Suprapubic skin (tissue), 4 donors: ENCODE data around the gene MOV10. TPM values are rescaled to one million over a fixed set of nuclear protein-coding genes. Genes with fewer than 3 reads are reported as not detected.

ENCODE experiments used
- DNase-seq, 2 donors: peaks; one replicate each; pipeline ENCODE4 v3.0.0-alpha.2; 2019; ENCODE audit warnings: low spot score in 2 of 2
- H3K27ac ChIP-seq: fragments of 200-600 bp; sonication (generic); one replicate; pipeline ENCODE4 v1.5.1; 2019
- H3K27me3 ChIP-seq: fragments of 200-600 bp; sonication (generic); one replicate; pipeline ENCODE4 v1.5.1; 2019
- H3K36me3 ChIP-seq: fragments of 200-600 bp; sonication (generic); one replicate; pipeline ENCODE4 v1.5.1; 2019
- H3K4me1 ChIP-seq: fragments of 200-600 bp; sonication (generic); one replicate; pipeline ENCODE4 v1.5.1; 2019
- H3K4me3 ChIP-seq: fragments of 200-600 bp; sonication (generic); one replicate; pipeline ENCODE4 v1.5.1; 2019; ENCODE audit warnings: mild to moderate bottlenecking
- H3K9me3 ChIP-seq: fragments of 200-600 bp; sonication (generic); one replicate; pipeline ENCODE4 v1.5.1; 2019
- CTCF ChIP-seq, 2 donors: fragments of 200-600 bp in 1 of 2; fragments of 450-650 bp in 1 of 2; sonication (generic) in 1 of 2; IDR thresholded peaks; one replicate each; pipeline ENCODE4 v1.5.1; 2016 to 2019; ENCODE audit warnings: antibody characterized with exemption in 2 of 2, mild to moderate bottlenecking in 1 of 2, moderate library complexity in 1 of 2
- EP300 ChIP-seq: sonication (generic); formaldehyde crosslinking; IDR thresholded peaks from one replicate; pipeline ENCODE4 v1.6.1; 2017; ENCODE audit warnings: antibody characterized with exemption
- POLR2A ChIP-seq, 2 donors: fragments of 450-650 bp; IDR thresholded peaks; one replicate each; pipeline ENCODE4 v1.6.1; 2017; ENCODE audit warnings: antibody characterized with exemption in 2 of 2, mild to moderate bottlenecking in 2 of 2, moderate library complexity in 2 of 2
- POLR2AphosphoS5 ChIP-seq, 3 donors: sonication (generic); formaldehyde crosslinking; IDR thresholded peaks; one replicate each; pipeline ENCODE4 v1.6.1; 2017; ENCODE audit warnings: antibody characterized with exemption in 3 of 3
- WGBS: methylation state at CpG from one replicate; pipeline ENCODE4 v1.1.5; 2018; 5-methylcytosine and 5-hydroxymethylcytosine counted together
- total RNA-seq, 4 donors: library from RNA; depleted of rRNA; stranded (reverse); fragments of >200 nt; gene quantifications; one replicate each; pipeline ENCODE4 v1.1.0, GENCODE V29; 2016

The MOV10 gene, protein sequence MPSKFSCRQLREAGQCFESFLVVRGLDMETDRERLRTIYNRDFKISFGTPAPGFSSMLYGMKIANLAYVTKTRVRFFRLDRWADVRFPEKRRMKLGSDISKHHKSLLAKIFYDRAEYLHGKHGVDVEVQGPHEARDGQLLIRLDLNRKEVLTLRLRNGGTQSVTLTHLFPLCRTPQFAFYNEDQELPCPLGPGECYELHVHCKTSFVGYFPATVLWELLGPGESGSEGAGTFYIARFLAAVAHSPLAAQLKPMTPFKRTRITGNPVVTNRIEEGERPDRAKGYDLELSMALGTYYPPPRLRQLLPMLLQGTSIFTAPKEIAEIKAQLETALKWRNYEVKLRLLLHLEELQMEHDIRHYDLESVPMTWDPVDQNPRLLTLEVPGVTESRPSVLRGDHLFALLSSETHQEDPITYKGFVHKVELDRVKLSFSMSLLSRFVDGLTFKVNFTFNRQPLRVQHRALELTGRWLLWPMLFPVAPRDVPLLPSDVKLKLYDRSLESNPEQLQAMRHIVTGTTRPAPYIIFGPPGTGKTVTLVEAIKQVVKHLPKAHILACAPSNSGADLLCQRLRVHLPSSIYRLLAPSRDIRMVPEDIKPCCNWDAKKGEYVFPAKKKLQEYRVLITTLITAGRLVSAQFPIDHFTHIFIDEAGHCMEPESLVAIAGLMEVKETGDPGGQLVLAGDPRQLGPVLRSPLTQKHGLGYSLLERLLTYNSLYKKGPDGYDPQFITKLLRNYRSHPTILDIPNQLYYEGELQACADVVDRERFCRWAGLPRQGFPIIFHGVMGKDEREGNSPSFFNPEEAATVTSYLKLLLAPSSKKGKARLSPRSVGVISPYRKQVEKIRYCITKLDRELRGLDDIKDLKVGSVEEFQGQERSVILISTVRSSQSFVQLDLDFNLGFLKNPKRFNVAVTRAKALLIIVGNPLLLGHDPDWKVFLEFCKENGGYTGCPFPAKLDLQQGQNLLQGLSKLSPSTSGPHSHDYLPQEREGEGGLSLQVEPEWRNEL
- total RNA-seq = 100 to 1,000 TPM in 1 of 4 donors, 10 to 100 TPM in 3; 42.8 to 147 (median 70.1) TPM

DNA sequence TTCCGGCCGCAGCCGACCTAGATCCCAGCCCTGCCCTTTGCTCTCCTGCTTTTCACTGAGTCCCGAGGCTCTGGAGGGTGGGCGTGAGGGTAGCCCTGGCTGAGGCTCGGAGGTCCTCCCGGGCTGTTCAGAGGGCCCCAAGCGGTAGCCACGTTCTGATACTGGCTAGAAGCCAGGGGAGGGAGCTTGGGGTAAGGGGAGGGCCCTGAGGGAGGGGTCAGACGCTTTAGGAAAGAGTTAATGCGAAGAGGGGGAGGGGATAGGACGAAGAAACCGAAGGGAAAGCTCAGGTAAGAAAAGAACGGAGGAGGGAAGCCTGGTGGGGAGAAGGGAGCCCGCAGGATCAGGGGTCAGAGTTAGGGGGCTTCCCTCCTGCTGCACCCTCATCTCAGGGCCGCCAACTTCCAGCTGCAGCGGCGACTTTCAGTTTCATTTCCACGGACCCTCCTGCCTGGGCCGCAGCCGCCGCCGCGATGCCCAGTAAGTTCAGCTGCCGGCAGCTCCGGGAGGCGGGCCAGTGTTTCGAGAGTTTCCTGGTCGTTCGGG is at the start of gene MOV10:
Gene MOV10 (plus strand): TSS at position 220 of the 546 bp plus-strand sequence. CDS start 254 bp downstream, at position 474.
- TF ChIP-seq EP300 = no peak
- TF ChIP-seq POLR2AphosphoS5 (IDR thresholded peaks at IDR 0.05) = no peak
- no peak for TF ChIP-seq POLR2A (IDR thresholded peaks at IDR 0.05)
- TF ChIP-seq CTCF (IDR thresholded peaks at IDR 0.05) = no peak
- Histone ChIP-seq H3K27me3 (no peaks in the 10 kb centered on the region), H3K27ac (peak within 1 kb of the TSS; percentile 87), H3K4me1 (peaks cover 30% of the 10 kb centered on the region), H3K4me3 (peak within 1 kb of the TSS; percentile 93), H3K36me3 (peaks cover 23% of the 10 kb centered on the region), H3K9me3 (no peaks in the 10 kb centered on the region)
- under 1% methylated on average over 21 of the region's 30 CpGs for WGBS
- DNase-seq = peak; percentile 80 to 82

DNA sequence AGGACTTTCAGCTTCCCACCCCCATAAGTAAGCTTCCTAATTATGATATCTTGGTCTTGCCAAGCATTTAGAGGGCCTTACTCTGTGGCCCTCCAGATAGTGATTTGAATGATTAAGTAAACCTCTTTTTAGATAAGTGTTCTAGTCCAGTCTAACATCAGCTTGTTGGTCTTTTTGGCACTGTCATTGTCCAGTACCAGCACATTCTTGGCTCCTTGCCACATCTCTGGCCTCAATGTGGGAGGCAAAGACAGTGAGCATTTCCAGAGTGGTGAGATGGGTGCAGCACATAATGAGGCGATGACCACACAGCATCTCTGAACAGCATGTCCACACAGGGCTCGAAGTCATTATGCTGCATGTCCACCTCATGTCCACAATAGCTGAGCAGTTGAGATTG is 48.8 kb upstream of the MOV10 start:
- no peak overlapping the region for H3K4me3 ChIP-seq
- H3K27me3 ChIP-seq = no peaks in the 10 kb centered on the region
- H3K27ac ChIP-seq = no peak overlapping the region
- H3K4me1 ChIP-seq = peaks cover 75% of the 10 kb centered on the region
- 100% methylated on average over 2 of the region's 2 CpGs for WGBS
- TF ChIP-seq POLR2AphosphoS5 (IDR thresholded peaks at IDR 0.05) = no peak
- no peak for TF ChIP-seq CTCF (IDR thresholded peaks at IDR 0.05)
- TF ChIP-seq EP300 = no peak
- H3K36me3 ChIP-seq = no peaks in the 10 kb centered on the region
- no peak for DNase-seq
- no peaks in the 10 kb centered on the region for H3K9me3 ChIP-seq

DNA sequence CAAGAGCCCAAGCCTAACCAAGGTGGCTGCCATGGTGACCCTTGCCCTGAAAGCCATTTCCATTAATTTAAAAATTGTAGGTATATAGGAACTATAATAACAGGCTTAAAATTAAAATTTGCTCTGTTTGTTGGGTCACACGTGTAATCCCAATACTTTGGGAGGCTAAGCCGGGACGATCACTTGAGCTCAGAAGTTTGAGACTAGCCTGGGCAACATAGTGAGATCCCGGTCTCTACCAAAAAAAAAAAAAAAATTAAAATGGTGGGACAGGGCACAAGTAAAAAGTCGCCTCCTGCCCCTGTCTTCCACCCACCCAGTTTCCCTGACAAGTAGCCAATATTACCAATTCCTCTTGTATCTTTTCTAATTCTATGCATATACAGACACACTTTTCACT is 48.3 kb upstream of the MOV10 start:
- H3K36me3 ChIP-seq = no peaks in the 10 kb centered on the region
- H3K4me3 ChIP-seq = no peak overlapping the region
- no peaks in the 10 kb centered on the region for H3K27me3 ChIP-seq
- H3K27ac ChIP-seq = no peak overlapping the region
- no peak for DNase-seq
- WGBS = 94% methylated on average over 5 of the region's 5 CpGs
- no peak for TF ChIP-seq POLR2A (IDR thresholded peaks at IDR 0.05)
- no peak for TF ChIP-seq POLR2AphosphoS5 (IDR thresholded peaks at IDR 0.05)
- no peak for TF ChIP-seq EP300
- no peak for TF ChIP-seq CTCF (IDR thresholded peaks at IDR 0.05)
- H3K9me3 ChIP-seq = no peaks in the 10 kb centered on the region
- H3K4me1 ChIP-seq = peaks cover 70% of the 10 kb centered on the region

DNA sequence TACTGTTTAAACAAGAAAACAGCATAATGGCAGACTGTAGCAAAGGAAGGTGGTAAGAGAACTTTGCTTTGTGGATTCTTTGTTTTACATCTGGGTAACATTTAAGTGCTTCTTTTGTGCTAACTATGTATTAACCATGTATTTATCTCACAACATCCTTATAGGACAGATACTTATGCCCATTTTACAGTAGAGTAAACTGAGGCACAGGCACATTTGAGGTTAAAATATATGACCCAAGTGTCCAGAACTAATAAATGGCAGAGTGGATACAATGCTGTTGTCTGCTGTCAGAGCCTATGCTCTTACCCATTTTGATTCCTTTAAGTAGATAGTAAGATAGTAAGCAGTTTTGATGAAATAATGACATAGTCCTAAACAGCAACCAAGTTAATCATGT is 47.6 kb upstream of the MOV10 start:
- Histone ChIP-seq H3K27me3 (no peaks in the 10 kb centered on the region), H3K27ac (no peak overlapping the region), H3K9me3 (no peaks in the 10 kb centered on the region), H3K4me3 (no peak overlapping the region), H3K4me1 (peaks cover 64% of the 10 kb centered on the region), H3K36me3 (no peaks in the 10 kb centered on the region)
- no peak for DNase-seq
- TF ChIP-seq POLR2AphosphoS5 (IDR thresholded peaks at IDR 0.05) (no peak), CTCF (IDR thresholded peaks at IDR 0.05) (no peak), EP300 (no peak), POLR2A (IDR thresholded peaks at IDR 0.05) (no peak)
